CD14-positive monocyte (primary cell): ENCODE data around the gene LTBP1. TPM values are rescaled to one million over a fixed set of nuclear protein-coding genes. Genes with fewer than 3 reads are reported as not detected.
A peak's percentile ranks its signal among the peaks of the same experiment; 100 is the strongest.

Experiments
- DNase-seq, 3 donors: peaks; one replicate each; pipeline ENCODE4 v3.0.0-alpha.2; 2011 to 2022
- H2AFZ ChIP-seq: 2 replicates; pipeline ENCODE4 v1.6.0; 2012; ENCODE audit warnings: mild to moderate bottlenecking, low read depth, low read length, inconsistent platforms; ENCODE audit not compliant: insufficient read depth, poor library complexity, severe bottlenecking
- H3K27ac ChIP-seq, 2 donors: 1 replicate in 1 of 2; 2 replicates in 1 of 2; pipeline ENCODE4 v1.5.1; 2012 to 2013; ENCODE audit warnings: low read length in 2 of 2, control low read depth in 1 of 2, inconsistent platforms in 1 of 2, low read depth in 1 of 2, mild to moderate bottlenecking in 1 of 2
- H3K27me3 ChIP-seq, 2 donors: one replicate each; pipeline versions ENCODE4 v1.6.0 to v1.6.1; 2011 to 2013; ENCODE audit warnings: low read length in 2 of 2; ENCODE audit not compliant: control insufficient read depth in 2 of 2, insufficient read depth in 2 of 2
- H3K36me3 ChIP-seq, 2 donors: replicated peaks in 1 of 2; 1 replicate in 1 of 2; 2 replicates in 1 of 2; pipeline versions ENCODE4 v1.5.1 to v1.6.1; 2012 to 2013; ENCODE audit warnings: low read length in 2 of 2, control low read depth in 1 of 2, inconsistent platforms in 1 of 2, mild to moderate bottlenecking in 1 of 2; ENCODE audit not compliant: insufficient read depth in 2 of 2, control insufficient read depth in 1 of 2
- H3K4me1 ChIP-seq, 2 donors: 1 replicate in 1 of 2; 2 replicates in 1 of 2; pipeline versions ENCODE4 v1.5.1 to v1.6.1; 2012 to 2013; ENCODE audit warnings: low read length in 2 of 2, control low read depth in 1 of 2, inconsistent platforms in 1 of 2, mild to moderate bottlenecking in 1 of 2, moderate library complexity in 1 of 2; ENCODE audit not compliant: insufficient read depth in 2 of 2, control insufficient read depth in 1 of 2
- H3K4me2 ChIP-seq: replicated peaks from 2 replicates; pipeline ENCODE3; 2012; ENCODE audit warnings: low read length, moderate library complexity, mild to moderate bottlenecking; ENCODE audit not compliant: poor library complexity, severe bottlenecking; ENCODE audit errors: extremely low read depth
- H3K4me3 ChIP-seq, 3 experiments: fragments of 200-600 bp in 1 of 3; sonication (generic) in 1 of 3; replicated peaks in 1 of 3; 1 replicate in 2 of 3; 2 replicates in 1 of 3; pipeline ENCODE4 v1.5.1; 2011 to 2013; ENCODE audit warnings: low read length in 3 of 3, mild to moderate bottlenecking in 3 of 3, control low read depth in 2 of 3, low read depth in 2 of 3, inconsistent platforms in 1 of 3, moderate library complexity in 1 of 3
- H3K79me2 ChIP-seq: 2 replicates; pipeline ENCODE4 v1.6.0; 2012; ENCODE audit warnings: mild to moderate bottlenecking, control low read depth, inconsistent platforms, low read length, moderate library complexity; ENCODE audit not compliant: insufficient read depth
- H3K9ac ChIP-seq: 2 replicates; pipeline ENCODE4 v1.6.0; 2017; ENCODE audit warnings: low read length, mild to moderate bottlenecking; ENCODE audit not compliant: insufficient read depth, poor library complexity, severe bottlenecking
- H3K9me3 ChIP-seq, 2 donors: replicated peaks in 1 of 2; 1 replicate in 1 of 2; 2 replicates in 1 of 2; pipeline versions ENCODE4 v1.5.1 to v1.6.1; 2012 to 2013; ENCODE audit warnings: low read length in 2 of 2, control low read depth in 1 of 2; ENCODE audit not compliant: control insufficient read depth in 1 of 2, insufficient read depth in 1 of 2
- H4K20me1 ChIP-seq: 2 replicates; pipeline ENCODE4 v1.6.0; 2012; ENCODE audit warnings: mild to moderate bottlenecking, low read length, control low read depth, moderate library complexity; ENCODE audit not compliant: insufficient read depth
- H3K27ac Mint-ChIP-seq, 7 donors: one replicate each; pipeline ENCODE4 v1.8.0; 2020; ENCODE audit warnings: mild to moderate bottlenecking in 7 of 7, mixed read lengths in 7 of 7, moderate library complexity in 6 of 7, inconsistent platforms in 2 of 7
- H3K27me3 Mint-ChIP-seq, 3 donors: one replicate each; pipeline ENCODE4 v1.8.0; 2021 to 2022; ENCODE audit warnings: low read depth in 3 of 3, mild to moderate bottlenecking in 3 of 3, mixed read lengths in 3 of 3, moderate library complexity in 3 of 3, inconsistent platforms in 1 of 3
- H3K36me3 Mint-ChIP-seq, 2 donors: one replicate each; pipeline ENCODE4 v1.8.0; 2020; ENCODE audit warnings: mixed read lengths in 2 of 2, inconsistent platforms in 1 of 2, mild to moderate bottlenecking in 1 of 2
- H3K4me1 Mint-ChIP-seq: one replicate; pipeline ENCODE4 v1.8.0; 2020; ENCODE audit warnings: mild to moderate bottlenecking, mixed read lengths
- H3K4me3 Mint-ChIP-seq, 2 donors: one replicate each; pipeline ENCODE4 v1.8.0; 2020; ENCODE audit warnings: mild to moderate bottlenecking in 2 of 2, mixed read lengths in 2 of 2, moderate library complexity in 1 of 2
- H3K9me3 Mint-ChIP-seq, 7 donors: one replicate each; pipeline ENCODE4 v1.8.0; 2020 to 2022; ENCODE audit warnings: mixed read lengths in 7 of 7, mild to moderate bottlenecking in 6 of 7, moderate library complexity in 6 of 7, inconsistent platforms in 2 of 7
- CTCF ChIP-seq: fragments of 200-600 bp; IDR thresholded peaks from one replicate; pipeline ENCODE4 v1.8.0; 2022; ENCODE audit warnings: antibody characterized with exemption, mild to moderate bottlenecking
- WGBS: methylation state at CpG from one replicate; pipeline ENCODE4 v1.1.5; 2013; ENCODE audit warnings: missing lambda C conversion rate; ENCODE audit not compliant: insufficient coverage; 5-methylcytosine and 5-hydroxymethylcytosine counted together
- intact Hi-C, 2 donors: fragments of 100-400 bp; cut with micrococcal nuclease; formaldehyde crosslinking; loops; one replicate each; pipeline versions ENCODE4 v1.15.0 to v1.15.1; 2023
- polyA plus RNA-seq, 3 donors: library from polyadenylated mRNA; depleted of rRNA in 1 of 3; unstranded in 2 of 3; stranded (reverse) in 1 of 3; fragments of 300-500 nt in 2 of 3; fragments of >200 nt in 1 of 3; fragmentation: Illumina TruSeq in 2 of 3; gene quantifications; 1 replicate in 2 of 3; 2 replicates in 1 of 3; pipeline ENCODE4 v1.2.3, GENCODE V29; 2012 to 2021

LTBP1 gene
- polyA plus RNA-seq, 3 donors, result 0.18 to 0.24 TPM; not detected in 1

- Histone ChIP-seq H3K27ac (no peak overlapping the region), H3K79me2 (no peaks in the 10 kb centered on the region), H3K36me3 (no peaks in the 10 kb centered on the region), H3K27me3 (no peaks in the 10 kb centered on the region), H3K4me3 (no peak overlapping the region), H3K9me3 (no peaks in the 10 kb centered on the region), H4K20me1 (no peaks in the 10 kb centered on the region), H3K4me1 (peaks cover 31 to 38% of the 10 kb centered on the region in 2 donors), H2AFZ (peak overlapping the region; percentile 11), H3K9ac (no peak overlapping the region), H3K4me2 (peak overlapping the region; percentile 17)
- H3K4me3 Mint-ChIP-seq, result peak overlapping the region; percentile 28
- peaks cover 0 to 2% (median 0%) of the 10 kb centered on the region in 3 donors for H3K27me3 Mint-ChIP-seq
- H3K9me3 Mint-ChIP-seq, result no peaks in the 10 kb centered on the region
- intact Hi-C loops, result no loop called here
- no peak for DNase-seq
- no peak for TF ChIP-seq CTCF
- no peaks in the 10 kb centered on the region for H3K36me3 Mint-ChIP-seq
- H3K27ac Mint-ChIP-seq, result peak overlapping the region in 5 of 7 donors; percentile 13 to 81 (median 51)
- peaks cover 62% of the 10 kb centered on the region for H3K4me1 Mint-ChIP-seq
- 52% methylated on average over 9 of the region's 14 CpGs for WGBS
These were observed 187.5 kb downstream of the LTBP1 start for GRCh38 chr2:33134086-33134771.

- Histone ChIP-seq H3K27ac (no peak overlapping the region), H3K79me2 (no peaks in the 10 kb centered on the region), H3K9me3 (no peaks in the 10 kb centered on the region), H4K20me1 (no peaks in the 10 kb centered on the region), H2AFZ (peak overlapping the region; percentile 23), H3K27me3 (no peaks in the 10 kb centered on the region), H3K4me3 (no peak overlapping the region), H3K9ac (no peak overlapping the region), H3K36me3 (no peaks in the 10 kb centered on the region), H3K4me2 (no peak overlapping the region), H3K4me1 (peaks cover 27 to 37% of the 10 kb centered on the region in 2 donors)
- H3K4me3 Mint-ChIP-seq, result peak overlapping the region; percentile 5 to 28
- H3K27ac Mint-ChIP-seq, result peak overlapping the region in 2 of 7 donors; percentile 10 to 13
- peaks cover 0 to 3% (median 2%) of the 10 kb centered on the region in 3 donors for H3K27me3 Mint-ChIP-seq
- no peaks in the 10 kb centered on the region for H3K9me3 Mint-ChIP-seq
- peaks cover 57% of the 10 kb centered on the region for H3K4me1 Mint-ChIP-seq
- 100% methylated on average over 1 of the region's 13 CpGs for WGBS
- intact Hi-C loops, result no loop called here
- no peak for TF ChIP-seq CTCF
- no peaks in the 10 kb centered on the region for H3K36me3 Mint-ChIP-seq
- no peak for DNase-seq
These were observed 188.2 kb downstream of the LTBP1 start for GRCh38 chr2:33134791-33135560.
